NCI-H1930 (cell line): Measurements from ENCODE around the gene LGALSL.
"Not testable (repeated sequence)": the region's sequence is repeated elsewhere in the genome, so short reads cannot be mapped to it uniquely, and the experiment has no call there.

Experiments used
- DNase-seq, 2 experiments: peaks; one replicate each; lab custom pipeline; 2025; lab: John Stamatoyannopoulos, UW

LGALSL gene

DNA sequence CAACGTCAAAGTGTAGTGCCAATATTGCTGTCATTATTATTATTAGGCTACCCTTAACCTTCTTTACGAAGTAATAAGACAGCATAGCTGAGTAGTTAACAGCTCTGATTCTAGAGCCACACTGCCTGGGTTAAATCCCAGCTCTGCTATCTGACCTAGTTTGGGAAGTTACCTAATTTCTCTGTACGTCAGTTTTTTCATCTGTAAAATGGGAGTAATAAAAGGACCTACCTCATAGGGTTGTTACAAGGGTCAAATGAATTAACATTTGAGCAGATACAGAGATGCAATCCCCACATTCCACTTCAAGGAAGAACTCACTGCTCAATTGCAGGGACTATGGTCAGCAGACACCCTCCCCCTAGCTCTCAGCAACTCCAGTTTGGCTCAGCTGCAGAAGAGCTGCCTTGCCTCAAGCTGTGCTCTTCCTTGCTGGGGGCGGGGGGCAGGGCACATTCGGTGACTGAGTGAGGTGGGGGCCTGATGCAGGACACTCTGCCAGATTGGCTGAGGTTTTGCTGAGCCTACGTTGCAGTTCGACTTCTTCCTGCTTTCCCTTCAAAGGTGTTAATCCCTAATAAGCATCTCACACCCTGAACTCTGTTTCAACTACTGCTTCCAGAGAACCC lies 11.0 kb upstream of the LGALSL start:
- no peak for DNase-seq

DNA sequence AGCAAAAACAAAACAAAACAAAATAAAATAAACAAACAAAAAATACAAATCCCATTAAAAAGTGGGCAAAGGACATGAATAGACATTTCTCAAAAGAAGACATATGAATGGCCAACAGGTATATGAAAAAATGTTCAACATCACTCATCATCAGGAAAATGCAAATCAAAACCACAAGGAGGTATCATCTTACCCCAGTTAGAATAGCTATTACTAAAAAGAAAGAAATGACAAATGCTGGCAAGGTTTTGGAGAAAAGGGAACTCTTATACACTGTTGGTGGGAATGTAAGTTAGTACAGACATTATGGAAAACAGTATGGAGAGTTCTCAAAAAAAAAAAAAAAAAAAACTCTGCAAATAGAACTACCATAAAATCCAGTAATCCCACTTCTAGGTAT lies 8.0 kb upstream of the LGALSL start:
- DNase-seq = not testable (repeated sequence)

DNA sequence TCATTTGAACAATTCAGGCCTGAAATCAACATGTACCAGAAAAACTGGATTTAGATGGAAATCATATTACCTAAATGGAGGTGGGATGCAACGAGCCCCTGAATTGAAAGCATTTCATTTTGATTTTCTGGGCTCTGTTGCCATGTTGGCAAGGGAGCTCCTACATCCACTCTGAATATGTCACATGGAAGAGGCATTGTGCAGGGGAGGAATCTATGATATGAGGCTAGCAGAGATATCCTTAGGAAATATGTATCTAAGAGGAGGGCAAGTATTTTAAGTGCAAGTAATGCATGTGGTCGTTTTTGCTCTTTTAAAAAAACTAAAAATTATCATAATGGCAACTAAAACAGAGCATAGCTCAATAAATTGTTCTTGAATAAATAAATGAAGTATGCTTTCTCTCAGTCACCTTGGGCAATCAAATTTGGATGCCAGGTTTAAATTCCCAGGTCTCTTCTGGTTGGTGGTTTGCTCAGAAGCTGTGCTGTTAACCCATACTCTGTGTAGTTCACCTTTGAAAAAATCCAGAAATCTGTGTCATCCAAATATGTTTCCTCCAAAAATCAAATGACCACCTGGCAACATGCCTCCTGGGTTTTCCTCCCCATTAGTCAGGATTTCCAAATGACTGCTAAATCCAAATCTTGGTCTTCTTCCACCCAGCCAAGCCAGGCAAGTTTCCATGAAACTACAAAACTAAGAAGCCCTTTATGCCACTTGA lies 6.5 kb upstream of the LGALSL start:
- no peak for DNase-seq

DNA sequence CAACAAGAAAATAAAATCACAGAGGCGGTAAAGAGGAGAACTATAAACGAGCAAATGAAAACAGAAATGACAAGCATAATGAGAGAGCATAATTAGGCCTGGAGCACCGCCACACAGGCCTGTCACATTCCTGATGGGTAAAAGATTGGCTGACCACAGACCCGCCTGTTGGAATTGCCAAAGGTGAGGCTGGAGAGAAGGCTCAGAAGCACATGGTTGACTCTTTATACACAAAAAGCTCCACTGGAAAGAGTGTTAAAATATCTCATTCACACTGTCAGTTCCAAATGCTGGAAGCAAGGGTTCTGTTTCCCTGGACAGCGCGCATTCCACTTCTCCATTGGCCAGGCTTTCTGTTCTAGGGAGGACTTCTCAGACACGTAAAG lies 5.9 kb upstream of the LGALSL start:
- no peak for DNase-seq

DNA sequence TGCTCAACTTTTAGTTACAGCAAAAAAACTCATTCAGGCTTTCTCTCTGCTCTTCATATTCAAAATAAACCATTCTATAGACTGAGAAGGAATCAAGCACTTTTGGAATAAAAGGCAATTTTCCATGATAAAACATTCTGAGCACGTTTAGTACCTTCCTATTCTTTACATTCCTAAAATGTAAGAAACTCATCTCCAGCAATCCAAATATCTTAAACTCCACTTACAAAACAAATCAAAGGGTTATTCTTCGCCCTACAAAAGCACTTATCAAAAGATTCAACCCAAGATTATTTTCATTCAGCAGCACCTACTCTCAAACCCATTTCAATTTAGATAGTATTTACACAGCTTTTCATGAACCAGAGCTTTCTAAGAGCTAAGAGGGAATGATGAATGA lies 2.9 kb upstream of the LGALSL start:
- DNase-seq = no peak

DNA sequence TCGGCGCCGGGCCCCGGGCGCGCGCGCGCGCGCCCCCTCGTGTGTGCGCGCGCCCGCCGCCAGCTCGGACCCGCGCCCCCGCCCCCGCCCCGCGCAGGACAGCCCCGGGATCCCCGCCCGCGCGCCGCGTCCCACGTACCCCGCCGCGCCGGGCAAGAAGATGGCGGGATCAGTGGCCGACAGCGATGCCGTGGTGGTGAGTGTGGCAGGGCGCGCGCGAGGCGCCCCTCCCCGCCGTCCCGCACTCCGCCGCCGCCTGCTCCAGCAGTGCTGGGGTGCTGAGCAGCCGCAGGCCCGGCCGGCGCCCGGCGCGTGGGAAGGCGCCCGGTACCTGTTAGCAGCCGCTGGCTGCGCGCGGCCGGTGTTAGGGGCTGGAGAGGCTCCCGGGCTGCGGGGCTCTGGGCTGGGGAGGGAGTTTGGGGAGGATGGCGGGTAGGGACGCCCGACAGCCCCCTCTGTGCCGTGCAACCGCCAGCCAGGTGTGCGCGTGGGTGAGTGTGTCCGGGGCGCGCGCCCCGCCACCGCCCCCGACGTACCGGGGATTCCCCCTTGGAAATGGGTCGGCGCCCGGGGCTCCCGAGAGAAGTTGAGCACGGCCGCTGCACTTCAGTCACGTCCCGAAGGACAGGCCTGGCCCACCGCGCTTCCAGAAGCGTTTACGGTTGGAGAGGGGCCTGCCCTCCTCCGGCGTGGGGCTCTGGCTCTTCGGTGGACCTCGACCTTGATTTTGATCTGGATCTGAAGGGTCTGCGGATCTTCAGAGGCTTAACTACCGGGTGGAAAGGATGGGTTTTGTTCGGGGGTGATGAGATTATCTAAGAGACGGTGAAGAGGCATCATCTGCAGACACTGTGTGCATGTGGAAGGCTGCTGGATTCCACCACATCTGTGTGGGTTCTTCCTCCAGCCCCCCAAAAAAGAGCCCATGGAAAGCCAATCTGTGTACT lies 697 bp downstream of the LGALSL start:
- peak; percentile 12 to 39 for DNase-seq

DNA sequence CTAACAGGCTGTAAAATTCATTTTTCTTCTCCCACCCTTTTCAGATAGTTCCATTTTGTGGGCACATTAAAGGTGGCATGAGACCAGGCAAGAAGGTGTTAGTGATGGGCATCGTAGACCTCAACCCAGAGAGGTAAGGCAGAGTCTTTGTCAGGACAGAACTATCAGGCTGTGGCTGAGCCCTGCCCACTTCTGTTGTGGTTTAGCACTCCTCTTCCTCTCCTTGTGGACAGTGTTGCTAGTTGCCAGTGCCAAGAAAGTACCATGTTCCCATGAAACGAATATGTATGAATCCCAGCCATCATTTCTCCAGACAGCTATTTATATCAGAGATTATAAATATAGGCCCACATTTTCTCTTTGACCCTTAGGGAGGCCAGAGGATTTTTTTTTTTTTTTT lies 1.6 kb downstream of the LGALSL start:
- DNase-seq = no peak

DNA sequence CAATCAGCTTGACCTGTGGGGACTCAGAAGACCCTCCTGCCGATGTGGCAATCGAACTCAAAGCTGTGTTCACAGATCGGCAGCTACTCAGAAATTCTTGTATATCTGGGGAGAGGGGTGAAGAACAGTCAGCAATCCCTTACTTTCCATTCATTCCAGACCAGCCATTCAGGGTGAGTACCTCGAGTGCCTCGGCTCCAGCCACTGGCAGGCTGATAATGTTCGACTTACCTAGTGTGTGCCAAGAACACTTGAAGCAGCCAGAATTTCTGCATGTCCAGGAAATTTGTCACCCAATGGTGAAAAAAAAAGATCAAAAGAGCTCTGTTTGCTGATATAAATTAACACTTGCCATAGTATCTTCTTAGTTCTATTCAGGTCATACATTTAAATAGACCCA lies 2.3 kb downstream of the LGALSL start:
- no peak for DNase-seq

DNA sequence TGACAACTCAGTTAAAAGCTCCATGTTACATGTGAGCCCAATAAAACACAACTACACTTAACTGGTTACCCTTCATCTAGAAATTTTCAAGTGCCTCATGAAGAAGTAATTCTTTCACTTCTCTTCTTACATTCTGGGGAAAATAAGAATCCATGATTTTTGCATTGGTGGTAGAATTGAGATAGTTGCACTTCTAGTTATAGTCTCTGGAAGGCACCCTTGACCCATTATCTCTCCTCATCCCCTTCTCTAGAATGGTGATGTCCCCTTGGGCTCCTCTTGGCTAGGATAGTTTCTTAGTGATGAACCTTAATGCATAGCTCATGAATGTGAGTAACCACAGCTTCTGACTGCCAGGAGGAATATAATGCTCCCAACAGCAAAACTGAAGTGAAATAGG lies 3.6 kb downstream of the LGALSL start:
- DNase-seq = no peak

DNA sequence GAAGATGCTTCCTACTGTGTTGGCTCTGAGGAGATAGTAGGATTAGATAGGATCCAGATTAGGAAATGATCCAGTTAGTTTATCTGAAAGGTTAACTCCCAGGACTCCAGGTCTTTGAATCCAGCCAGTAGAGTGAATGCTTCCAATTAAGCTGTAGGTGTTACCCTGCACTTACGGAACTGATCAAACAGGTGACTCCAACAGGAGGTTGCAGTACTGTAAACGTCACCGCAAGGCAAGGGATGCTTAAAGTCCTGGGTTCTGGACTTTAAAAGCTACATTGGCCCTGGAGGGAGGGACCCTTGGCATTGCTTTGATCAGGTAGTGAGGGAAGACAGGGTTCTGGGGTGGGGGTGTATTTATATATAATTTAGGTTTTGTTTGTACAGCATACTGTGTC lies 5.6 kb downstream of the LGALSL start:
- DNase-seq = no peak

DNA sequence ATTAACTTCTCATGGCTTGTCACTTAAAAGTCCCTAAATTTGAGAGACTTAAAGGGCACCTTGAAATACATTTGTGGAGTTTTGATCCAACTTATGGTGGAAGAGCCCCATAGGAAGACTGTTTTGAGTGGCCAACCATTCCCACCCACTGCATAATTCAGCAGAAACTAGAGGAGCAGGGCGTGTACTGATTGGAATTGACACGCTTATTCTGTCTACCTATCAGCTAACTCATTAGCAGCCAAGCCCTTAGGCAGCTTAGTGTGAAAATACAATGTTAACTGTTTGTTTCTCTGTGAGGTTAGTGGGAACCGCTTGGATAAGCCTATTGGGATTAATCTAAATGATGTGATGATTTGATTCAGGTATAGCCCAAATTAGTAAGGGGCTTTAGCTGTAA lies 6.4 kb downstream of the LGALSL start:
- no peak for DNase-seq

DNA sequence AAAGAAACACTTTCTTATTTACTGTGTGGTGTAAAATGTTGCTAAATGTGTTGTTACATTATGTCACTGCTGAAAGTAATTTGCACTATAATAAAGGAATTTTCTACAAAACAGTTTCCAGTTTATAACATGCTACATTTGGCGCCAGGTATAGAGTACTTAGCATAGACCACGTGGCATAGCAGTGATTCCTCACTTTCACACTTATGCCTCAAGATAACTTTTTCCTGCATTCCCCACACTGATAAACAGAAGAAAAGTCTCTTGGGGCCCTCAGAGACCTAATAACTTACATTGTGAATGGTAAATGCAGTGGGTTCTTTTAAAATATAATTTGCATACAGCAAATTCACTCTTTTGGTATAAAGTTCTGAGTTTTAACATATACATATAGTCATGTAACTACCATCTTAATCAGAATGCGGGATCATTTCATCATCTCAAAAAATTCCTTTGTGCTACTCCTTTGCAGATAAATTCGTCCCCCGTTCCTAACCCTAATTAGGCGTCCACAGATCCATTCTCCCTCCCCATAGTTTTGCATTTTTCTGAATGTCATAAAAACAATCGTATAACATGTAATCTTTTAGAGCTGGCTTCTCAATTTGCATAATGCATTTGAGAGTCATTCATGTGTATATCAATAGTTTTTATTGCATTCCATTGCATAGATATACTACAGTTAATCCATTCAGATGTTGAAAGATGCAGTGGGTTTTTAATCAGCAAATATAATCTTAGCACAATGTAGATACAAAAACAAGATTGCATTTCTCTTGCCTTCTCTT lies 7.5 kb downstream of the LGALSL start:
- DNase-seq = no peak

DNA sequence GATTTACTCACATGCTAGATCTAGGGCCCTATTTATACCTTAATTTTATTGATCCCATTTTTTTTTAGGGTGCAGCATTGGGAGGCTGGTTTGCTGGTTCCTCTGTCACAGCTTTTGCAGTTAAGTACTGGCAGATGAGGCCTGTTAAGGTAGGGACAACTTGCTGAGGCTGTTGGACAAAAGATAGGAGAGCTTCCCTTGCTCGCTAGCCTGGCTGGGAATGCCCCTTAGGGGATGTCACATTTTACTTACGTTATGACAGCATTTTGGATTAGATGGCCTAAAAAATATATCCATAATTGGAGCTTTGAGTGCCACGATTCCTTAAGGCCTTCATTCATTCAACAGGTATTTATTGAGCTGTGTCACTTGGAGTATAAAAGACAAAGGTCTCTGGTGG lies 8.2 kb downstream of the LGALSL start:
- DNase-seq = no peak

DNA sequence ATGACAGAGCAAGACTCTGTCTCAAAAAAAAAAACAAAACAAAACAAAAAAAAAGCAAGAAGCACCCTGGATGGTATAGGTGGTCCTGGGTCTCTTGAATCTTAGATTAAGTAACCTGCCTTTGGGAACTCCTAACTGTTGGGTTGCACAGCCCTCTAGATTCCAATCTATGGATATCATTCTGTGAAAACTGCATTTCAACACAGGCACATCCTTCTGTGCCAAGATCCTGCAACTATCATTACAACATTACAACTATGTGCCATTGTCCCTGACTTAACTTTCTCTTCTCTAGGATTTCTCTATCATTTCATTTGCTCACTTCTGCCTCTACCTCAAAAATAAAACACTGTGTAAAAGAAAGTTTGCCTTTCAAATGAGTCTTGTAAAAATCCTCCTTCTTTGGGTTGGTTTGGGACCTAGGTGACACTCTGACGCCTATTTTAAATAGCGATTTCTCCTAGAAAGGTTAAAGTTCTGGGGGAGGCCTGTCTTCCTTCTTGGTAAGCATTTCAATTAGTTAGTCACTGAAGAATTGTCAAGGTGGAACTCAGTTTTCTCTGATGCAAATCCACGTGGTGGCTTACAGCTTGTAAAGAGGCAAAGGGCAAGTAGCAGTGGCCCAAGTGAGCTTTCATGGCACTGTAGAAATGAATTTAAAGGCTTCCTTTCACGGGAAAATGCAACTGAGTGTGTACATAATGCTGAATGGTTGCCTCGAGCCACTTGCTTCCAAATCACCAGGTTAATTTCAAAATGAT lies 9.2 kb downstream of the LGALSL start:
- DNase-seq = no peak

DNA sequence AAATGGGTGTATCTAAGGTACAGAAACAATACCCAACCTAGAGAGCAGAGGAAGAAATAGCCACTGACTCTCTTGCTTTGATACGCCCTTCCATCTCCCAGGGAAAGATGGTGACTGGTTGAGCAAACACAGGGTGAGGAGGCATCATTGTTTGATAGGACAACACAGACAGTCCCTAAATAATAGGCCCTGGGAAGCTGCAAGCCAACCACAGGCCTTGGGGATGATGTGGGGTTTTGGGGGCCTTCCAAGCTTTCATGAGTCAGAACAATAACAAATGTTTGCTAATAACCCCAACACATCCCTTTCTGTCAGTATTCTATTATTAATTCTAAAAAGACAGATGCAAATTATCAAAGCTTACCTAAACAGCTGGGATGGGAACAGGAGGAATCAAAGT lies 9.8 kb downstream of the LGALSL start:
- no peak for DNase-seq

DNA sequence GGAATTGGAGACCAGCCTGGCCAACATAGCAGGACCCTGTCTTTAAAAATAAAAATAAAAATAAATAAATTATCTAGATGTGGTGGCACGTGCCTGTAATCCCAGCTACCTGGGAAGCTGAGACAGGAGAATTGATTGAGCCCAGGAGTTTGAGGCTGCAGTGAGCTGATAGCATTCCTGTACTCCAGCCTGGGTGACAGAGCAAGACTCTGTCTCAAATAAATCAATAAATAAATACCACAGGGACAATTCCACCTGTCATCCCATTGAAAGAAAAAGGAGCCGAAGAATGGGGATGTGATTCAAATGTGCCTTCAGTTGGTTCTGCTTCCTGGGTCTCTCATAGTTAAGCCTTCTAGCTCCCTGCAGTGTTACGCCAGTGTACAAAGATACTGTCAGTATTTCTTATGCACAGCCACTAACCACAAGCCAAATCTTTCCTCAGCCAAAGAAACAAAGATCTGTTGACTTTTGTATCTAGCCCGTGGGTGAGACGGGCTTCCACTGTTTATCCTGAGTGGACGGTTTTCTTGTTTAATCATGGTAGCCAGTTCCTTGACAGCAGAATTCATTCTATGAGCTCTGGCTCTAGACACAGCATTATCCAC lies 12.6 kb downstream of the LGALSL start:
- no peak for DNase-seq

DNA sequence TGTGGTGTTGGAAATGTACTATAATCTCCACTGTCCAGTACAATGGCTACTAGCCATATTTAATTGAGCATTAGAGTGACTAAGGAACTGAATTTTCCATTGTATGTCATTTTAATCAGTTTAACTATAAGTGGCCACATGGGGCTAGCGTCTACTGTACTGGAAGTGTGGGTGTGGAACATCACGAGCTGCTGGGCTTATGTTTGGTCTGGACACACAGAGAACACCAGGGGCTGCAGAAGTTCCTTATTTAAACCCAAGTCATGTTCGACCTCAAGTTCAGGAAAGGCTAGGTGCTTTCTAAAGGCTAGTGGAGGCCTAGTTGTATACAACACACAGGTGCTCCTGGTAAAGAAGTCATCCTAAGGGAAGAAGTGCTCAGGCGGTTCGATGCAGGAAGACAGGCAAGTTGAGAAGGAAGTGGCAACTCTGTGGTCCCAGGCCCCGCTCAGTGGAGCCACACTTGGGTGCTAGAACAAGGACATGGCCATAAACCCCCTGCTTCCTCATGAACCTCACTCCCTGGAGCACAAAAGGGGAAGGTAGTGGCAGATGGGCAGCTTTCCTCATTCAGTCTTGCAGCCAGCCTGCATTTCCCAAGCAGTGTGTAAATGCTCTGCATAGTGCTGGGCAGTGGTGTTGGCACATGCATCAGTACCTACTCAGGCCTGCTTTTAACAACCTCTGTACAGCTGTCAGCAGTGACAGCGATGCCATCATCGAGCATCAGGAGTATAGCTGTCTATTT lies 13.3 kb downstream of the LGALSL start:
- DNase-seq = no peak

DNA sequence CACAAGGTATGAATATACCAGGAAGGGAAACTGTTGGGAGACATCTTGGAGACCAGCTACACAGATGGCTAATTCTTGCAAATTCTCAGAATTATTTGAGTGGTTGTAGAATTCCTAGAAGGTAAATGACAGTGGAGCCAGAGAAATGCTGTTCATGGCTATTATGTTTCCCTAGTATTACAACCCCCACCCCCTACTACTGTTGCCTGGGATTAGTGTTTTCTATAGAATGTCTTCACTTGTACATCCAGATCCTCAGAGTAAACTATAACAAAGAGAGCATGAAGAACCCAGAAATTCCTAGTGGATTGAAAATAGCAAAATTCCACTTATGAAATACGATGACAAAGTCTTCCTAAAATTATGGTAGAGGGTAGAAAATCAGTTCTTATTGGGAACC lies 15.3 kb downstream of the LGALSL start:
- no peak for DNase-seq

DNA sequence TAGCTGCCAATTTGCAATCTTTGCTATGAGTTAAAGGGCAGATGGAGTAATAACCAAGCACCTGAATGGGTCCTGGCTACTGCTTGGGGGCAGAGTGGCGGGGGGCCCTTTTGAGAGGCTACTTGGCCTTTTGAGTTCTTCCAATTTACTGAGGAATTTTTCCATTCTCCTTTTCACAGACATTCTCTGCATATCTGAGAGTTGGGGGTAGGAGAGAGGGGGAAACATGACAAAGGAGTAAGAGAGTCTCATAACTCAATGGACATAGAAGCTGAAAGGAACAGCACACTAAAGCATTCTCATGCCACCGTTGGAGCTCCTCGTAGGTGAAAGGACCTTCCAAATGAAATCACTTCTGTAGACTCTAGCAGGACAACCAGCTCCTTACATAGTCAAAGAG lies 16.1 kb downstream of the LGALSL start:
- no peak for DNase-seq

DNA sequence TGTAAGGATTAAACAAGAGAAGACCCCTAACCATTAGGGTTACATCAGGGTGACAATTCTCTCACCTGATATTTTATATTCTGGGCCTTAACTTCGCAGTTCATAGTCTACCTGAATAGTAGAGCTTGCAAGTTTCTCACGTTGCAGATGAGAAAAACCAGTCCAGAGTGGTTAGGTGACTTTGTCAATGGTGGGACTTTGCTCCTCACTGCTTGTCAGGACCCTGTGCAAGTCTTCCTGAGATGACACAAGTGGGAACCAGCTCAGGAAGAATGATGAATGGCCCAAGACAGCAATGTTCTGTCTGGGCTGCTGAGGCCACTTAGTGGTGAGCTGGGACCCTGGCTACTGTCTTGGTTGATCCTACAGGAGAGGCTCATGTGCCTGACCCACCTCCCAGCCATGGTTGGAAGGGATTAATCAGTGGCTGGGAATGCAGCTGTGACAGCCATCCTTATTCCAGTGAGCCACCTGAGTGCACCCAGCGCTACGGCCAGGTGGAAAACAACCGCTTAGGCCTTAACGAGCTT lies 16.9 kb downstream of the LGALSL start:
- no peak for DNase-seq
